Upper lobe of left lung (tissue), 4 donors: Measurements from ENCODE around the gene ZNF280C.

Source experiments
- CTCF ChIP-seq, 6 experiments: fragments of 450-650 bp in 4 of 6; fragments of 200-600 bp in 2 of 6; sonication (generic) in 2 of 6; IDR thresholded peaks; one replicate each; pipeline ENCODE4 v1.5.1; 2016 to 2019; ENCODE audit warnings: antibody characterized with exemption in 6 of 6
- EP300 ChIP-seq, 4 donors: sonication (generic); formaldehyde crosslinking; IDR thresholded peaks; one replicate each; pipeline ENCODE4 v1.5.1; 2017; ENCODE audit warnings: antibody characterized with exemption in 4 of 4, control low read depth in 2 of 4
- POLR2A ChIP-seq, 4 donors: fragments of 450-650 bp; IDR thresholded peaks; one replicate each; pipeline ENCODE4 v1.5.1; 2016 to 2017; ENCODE audit warnings: antibody characterized with exemption in 4 of 4, mild to moderate bottlenecking in 2 of 4
- POLR2AphosphoS5 ChIP-seq, 2 donors: sonication (generic); formaldehyde crosslinking; IDR thresholded peaks; one replicate each; pipeline ENCODE4 v1.5.1; 2017; ENCODE audit warnings: antibody characterized with exemption in 2 of 2

- no peak for TF ChIP-seq POLR2A (IDR thresholded peaks at IDR 0.05)
- TF ChIP-seq CTCF (IDR thresholded peaks at IDR 0.05) = no peak
- no peak for TF ChIP-seq POLR2AphosphoS5 (IDR thresholded peaks at IDR 0.05)
- TF ChIP-seq EP300 (IDR thresholded peaks at IDR 0.05) = no peak
These were observed 17.0 kb upstream of the ZNF280C start for GRCh38 chrX:130285710-130286109.
